T-helper 1 cell treated with Interleukin-12 subunit alpha and Interleukin-12 subunit beta and Interleukin-4 antibody, amounts not matched to agents 30 ng/mL and 1 ng/mL, for 36 hours (primary cell): ENCODE data around the gene PRDM4. TPM values are rescaled to one million over a fixed set of nuclear protein-coding genes. Genes with fewer than 3 reads are reported as not detected.
"Not testable (repeated sequence)": the region's sequence is repeated elsewhere in the genome, so short reads cannot be mapped to it uniquely, and the experiment has no call there.

ENCODE experiments used
- intact Hi-C: fragments of 100-400 bp; cut with micrococcal nuclease; formaldehyde crosslinking; loops from one replicate; pipeline ENCODE4 v1.15.1; 2024
- total RNA-seq: library from RNA; stranded (reverse); gene quantifications from 2 replicates; pipeline ENCODE4 v1.2.3, GENCODE V29; 2022

PRDM4 gene
- total RNA-seq, 1 donor from 2014 or later: 28.6 TPM

DNA sequence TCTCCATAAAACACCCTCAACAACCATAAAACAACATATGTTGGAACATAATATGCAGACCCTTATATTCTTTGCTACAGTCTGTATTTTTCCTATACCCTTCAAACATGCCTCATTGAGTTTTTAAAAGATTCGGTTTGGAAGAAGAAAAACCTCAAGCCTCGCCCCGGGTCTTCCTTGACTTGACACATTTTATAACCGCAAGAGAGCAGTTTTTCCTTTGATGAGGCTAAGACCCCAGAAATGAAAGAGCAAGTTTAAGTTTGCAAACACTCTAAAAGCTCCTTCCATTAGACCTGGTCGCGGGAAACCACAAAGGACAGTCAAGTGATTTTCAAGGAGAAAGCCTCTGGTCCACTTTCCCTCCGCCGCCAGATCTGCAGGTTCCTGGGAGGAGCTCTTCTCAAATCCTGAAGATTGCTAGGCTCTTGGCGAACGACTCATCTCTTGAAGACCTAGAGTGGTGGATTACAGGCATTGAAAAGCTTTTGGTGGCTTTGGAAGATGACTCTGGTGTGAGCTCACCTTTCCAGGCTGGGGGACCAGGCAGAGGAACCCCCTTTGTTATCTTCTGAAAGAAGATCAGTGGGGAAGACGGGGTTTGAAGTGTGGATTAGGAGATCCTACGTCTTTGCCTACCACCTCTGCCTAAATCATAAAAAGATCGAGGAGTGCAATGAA lies 13.6 kb upstream of the PRDM4 start, which contains the start of gene ASCL4:
Gene ASCL4 (plus strand): TSS at position 356 of the 681 bp plus-strand sequence. CDS start 515 bp downstream, outside the sequence.
- intact Hi-C loops: no loop called here

GRCh38 chr12:107767466-107767865 lies 6.5 kb upstream of the PRDM4 start:
- intact Hi-C loops: no loop called here

DNA sequence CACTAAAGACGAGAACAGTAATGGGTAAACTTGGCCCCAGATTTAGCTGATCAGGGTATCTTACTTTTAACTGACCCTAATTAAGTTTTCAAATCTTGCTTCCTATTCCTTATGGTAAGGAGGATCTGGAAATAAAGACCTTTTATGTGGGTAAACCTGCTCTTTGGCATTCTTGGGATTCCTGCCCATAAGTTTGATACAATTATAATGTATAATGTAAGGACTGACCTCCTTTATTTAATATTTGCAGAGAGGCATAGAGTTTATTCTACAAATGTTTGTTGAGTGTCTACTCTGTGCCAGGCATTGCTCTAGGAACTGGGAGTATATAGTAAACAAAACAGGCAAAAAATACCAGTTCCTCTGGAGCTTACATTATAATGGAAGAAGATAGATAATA lies 4.4 kb upstream of the PRDM4 start:
- intact Hi-C loops: no loop called here

DNA sequence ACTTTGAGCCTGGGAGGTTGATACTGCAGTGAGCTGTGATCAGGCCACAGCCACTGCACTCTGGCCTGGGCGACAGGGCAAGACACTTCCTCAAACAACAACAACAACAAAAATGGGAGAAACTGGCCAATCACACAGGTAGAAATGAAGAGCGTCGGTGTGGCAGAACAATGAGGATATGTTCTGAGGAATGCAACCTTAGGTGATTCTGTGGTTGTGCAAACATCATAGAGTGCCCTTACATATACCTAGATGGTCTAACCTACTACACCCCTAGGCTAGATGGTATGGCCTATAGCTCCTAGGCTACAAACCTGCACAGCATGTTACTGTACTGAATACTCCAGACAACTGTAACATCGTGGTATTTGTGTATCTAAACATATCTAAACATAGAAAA lies 3.7 kb upstream of the PRDM4 start:
- intact Hi-C loops: loop anchor here (5.0 kb wide), 6 partner anchors 138 to 1713 kb away; partner anchors contain the start of genes KCTD10, SSH1, TMEM263 and UBE3B

- intact Hi-C loops: loop anchor here (5.0 kb wide), 6 partner anchors 139 to 1714 kb away; partner anchors contain the start of genes KCTD10, SSH1, TMEM263 and UBE3B
These were observed 1.9 kb upstream of the PRDM4 start for GRCh38 chr12:107762874-107763273.

DNA sequence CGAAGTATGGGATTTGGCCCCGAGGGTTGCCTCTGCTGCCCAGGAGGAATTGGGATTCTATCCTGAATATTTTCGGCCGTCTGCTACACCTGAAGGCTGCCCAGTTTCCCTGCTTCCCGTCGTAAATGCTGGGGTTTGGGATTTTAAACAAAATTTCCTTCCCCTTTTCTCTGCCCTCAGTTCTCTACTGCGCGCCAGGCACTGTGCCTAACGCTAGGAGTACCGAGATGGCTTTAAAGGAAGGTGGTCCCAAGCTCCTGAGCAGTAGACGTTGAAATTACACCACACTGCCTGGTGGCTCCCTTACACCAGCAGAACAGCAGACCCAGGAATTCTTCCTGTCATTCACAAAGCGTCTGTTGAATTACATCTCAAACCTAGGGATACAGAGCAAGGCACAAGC lies 566 bp upstream of the PRDM4 start:
- intact Hi-C loops: loop anchor here (1.0 to 5.0 kb wide), 16 partner anchors 76 to 1716 kb away; partner anchors contain the start of genes CRY1, KCTD10, MTERF2 and POLR3B

DNA sequence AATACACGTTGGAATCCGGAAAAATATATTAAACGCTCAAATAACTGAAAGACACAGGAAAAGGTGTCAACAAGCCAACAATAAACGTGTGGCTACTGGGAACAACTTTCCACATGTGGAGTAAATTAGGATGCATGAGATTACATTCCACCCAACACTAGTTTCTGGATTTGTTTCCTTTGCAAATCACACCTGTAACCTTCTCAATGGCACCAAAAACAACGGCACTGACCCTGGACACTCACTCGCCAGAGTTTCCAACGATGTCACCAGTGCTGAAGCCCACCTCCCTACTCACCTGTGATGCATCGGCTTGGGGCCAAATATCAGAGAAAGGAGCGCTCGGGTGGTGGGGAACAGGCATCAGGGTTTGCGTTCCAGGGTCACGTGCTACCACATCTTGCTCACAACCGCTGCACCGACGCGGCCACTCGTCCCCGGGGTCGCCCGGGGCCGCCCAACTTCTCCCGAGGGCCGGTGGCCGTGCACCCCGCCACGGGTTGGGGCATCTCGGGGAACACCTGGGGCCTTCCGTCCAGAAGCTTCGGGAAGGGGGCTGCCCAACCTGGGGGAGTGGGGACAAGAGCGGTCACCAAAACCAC lies 629 bp downstream of the PRDM4 start:
- intact Hi-C loops: loop anchor here (2.0 to 5.0 kb wide), 9 partner anchors 142 to 1717 kb away; partner anchors contain the start of genes KCTD10, RIC8B, SSH1 and TCP11L2

DNA sequence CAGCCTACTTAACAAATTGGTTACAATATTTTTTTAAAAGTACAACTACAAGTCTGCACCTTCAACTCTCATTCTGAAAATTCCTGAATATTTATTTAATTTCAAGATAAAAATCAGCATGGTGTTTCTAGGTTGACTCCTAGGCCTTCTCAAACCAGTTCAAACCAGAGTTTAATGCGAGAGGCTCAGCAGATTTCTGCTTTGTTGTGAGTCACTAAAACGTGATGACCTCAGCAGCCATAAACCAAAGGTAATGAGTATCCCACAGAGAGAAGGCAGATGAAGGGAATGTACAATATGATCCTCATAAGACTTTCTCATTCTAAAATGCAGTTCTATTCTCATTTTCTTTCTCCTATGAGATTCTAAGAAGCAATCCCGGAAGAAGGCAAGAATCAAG lies 1.5 kb downstream of the PRDM4 start:
- intact Hi-C loops: no loop called here

DNA sequence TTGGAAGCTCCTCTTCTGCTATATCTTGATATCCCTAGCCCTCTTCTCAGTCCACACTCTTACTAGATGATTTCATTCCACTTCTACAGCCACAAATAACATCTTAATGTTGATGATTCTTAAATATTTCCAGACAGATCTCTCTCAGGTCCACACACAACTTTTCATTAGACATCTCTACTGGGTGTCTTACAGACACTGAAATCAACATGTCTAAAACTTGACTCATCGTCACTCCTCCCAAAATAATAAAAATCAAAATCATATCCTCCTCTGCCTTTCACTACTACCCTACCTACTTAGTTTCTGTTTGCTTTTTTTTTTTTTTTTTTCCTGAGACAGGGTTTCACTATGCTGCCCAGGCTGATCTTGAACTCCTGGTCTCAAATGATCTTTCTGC lies 11.9 kb downstream of the PRDM4 start:
- intact Hi-C loops: no loop called here

GRCh38 chr12:107748472-107748871 lies 12.5 kb downstream of the PRDM4 start:
- intact Hi-C loops: no loop called here

DNA sequence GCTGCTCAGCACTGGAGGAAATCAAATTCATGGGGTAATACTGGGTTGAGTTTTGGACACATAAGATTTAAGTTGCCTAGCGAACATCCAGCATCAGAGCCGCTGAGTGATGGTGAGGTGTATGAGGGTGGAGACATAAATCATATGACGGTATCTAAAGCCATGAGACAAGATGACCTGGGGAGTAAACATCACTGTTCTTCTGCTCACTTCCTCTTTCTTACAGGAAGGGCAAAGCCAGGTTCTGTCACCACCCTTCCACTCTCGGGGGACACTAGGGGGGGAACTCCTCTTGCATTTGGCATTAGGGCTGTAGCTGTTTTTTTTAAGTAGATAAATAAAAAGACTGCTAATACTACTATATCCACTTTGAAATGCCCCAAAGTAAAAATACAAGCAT lies 24.0 kb downstream of the PRDM4 start:
- intact Hi-C loops: no loop called here

GRCh38 chr12:107735763-107736162 lies 25.2 kb downstream of the PRDM4 start:
- intact Hi-C loops: no loop called here

GRCh38 chr12:107734139-107734538 lies 26.8 kb downstream of the PRDM4 start:
- intact Hi-C loops: no loop called here

DNA sequence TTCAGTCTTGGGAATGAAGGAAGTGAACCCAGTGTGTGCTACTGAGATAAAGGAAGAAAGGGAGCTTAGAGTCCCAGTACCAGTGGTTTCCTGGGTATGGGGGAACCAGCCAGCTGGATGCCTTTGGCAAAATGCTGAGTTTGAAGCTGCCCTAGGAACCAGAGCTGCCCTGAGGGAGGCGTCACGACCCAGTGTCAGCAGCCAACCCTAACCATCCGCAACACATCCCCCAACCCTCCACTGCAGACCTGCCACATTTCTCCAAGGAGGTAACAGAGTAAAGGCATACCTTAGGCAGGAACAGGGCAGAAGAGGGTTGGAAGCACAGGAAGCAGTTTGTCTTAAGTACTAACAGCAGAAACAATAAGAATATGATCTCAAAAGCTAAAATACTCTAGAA lies 28.6 kb downstream of the PRDM4 start:
- intact Hi-C loops: no loop called here

GRCh38 chr12:107731366-107731765 lies 29.6 kb downstream of the PRDM4 start:
- intact Hi-C loops: no loop called here

DNA sequence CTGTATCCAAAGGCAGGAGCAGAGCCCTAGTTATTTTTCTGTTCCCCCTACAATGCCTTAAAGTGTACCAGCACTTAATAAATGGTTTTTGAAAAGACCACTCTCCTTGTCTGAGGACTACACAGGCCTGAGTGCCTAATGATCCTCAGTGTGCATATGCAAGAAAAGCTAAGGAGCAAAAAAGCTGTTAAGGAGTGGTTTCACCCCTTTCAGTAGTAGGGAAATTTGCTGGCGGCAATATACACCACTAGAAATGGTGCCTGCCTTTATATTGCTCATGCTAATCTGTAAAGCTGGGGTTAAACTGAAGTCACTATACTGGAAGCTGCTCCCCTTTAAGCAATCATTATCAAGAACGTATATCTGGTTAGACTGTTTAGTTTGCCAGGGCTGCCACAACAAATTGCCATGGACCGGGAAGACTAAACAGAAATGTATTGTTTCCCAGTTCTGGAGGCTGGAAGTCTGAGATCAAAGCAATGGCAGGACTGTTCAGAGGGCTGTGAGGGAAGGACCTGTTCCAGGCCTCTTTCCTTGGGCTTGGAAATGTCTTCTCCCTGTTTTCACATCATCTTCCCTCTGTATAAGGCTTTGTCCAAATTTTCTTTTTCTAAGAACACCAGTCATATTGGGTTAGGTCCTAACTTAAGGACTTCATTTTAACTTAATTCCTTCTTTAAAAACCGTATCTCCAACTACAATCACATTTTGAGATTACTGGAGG lies 30.2 kb downstream of the PRDM4 start:
- intact Hi-C loops: no loop called here

DNA sequence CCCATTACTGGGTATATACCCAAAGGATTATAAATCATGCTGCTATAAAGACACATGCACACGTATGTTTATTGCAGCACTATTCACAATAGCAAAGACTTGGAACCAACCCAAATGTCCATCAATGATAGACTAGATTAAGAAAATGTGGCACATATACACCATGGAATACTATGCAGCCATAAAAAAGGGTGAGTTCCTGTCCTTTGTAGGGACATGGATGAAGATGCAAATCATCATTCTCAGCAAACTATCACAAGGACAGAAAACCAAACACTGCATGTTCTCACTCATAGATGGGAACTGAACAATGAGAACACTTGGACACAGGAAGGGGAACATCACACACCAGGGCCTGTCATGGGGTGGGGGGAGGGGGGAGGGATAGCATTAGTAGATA lies 33.2 kb downstream of the PRDM4 start:
- intact Hi-C loops: not testable (repeated sequence)

- intact Hi-C loops: not testable (repeated sequence)
These were observed 33.6 kb downstream of the PRDM4 start for GRCh38 chr12:107727327-107727726.

GRCh38 chr12:107718606-107719005 lies 42.3 kb downstream of the PRDM4 start:
- intact Hi-C loops: no loop called here

GRCh38 chr12:107715780-107716179 lies 45.2 kb downstream of the PRDM4 start:
- intact Hi-C loops: no loop called here

DNA sequence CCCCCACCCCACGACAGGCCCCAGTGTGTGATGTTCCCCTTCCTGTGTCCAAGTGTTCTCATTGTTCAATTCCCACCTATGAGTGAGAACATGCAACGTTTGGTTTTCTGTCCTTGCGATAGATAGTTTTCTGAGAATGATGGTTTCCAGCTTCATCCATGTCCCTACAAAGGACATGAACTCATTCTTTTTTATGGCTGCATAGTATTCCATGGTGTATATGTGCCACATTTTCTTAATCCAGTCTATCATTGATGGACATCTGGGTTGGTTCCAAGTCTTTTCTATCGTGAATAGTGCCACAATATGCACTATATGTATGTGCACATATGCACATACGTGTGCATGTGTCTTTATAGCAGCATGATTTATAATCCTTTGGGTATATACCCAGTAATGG lies 55.4 kb downstream of the PRDM4 start:
- intact Hi-C loops: not testable (repeated sequence)

GRCh38 chr12:107704041-107704440 lies 56.9 kb downstream of the PRDM4 start:
- intact Hi-C loops: no loop called here
